Mucosa of descending colon (tissue), 3 donors: ENCODE measurements around the gene CBS. TPM values are rescaled to one million over a fixed set of nuclear protein-coding genes. Genes with fewer than 3 reads are reported as not detected.

Experiments
- ATAC-seq: fragments of 200-7000 bp; cut with Tn5 transposase; one replicate; pipeline ENCODE4 v1.9.1; 2020; ENCODE audit warnings: mild to moderate bottlenecking, moderate library complexity
- DNase-seq, 3 donors: peaks; one replicate each; pipeline ENCODE4 v3.0.0-alpha.2; 2020
- H3K36me3 ChIP-seq: fragments of 200-600 bp; one replicate; pipeline ENCODE4 v1.8.0; 2021; ENCODE audit warnings: low read depth, mild to moderate bottlenecking
- H3K4me1 ChIP-seq: fragments of 200-600 bp; one replicate; pipeline ENCODE4 v1.8.0; 2021; ENCODE audit warnings: low read depth, mild to moderate bottlenecking
- H3K4me3 ChIP-seq: fragments of 200-600 bp; one replicate; pipeline ENCODE4 v1.8.0; 2021; ENCODE audit warnings: mild to moderate bottlenecking
- H3K9me3 ChIP-seq: fragments of 200-600 bp; one replicate; pipeline ENCODE4 v1.8.0; 2021; ENCODE audit warnings: mild to moderate bottlenecking
- CTCF ChIP-seq: fragments of 200-600 bp; IDR thresholded peaks from one replicate; pipeline ENCODE4 v1.8.0; 2022; ENCODE audit warnings: antibody characterized with exemption, mild to moderate bottlenecking
- intact Hi-C, 2 donors: fragments of 100-400 bp; cut with DNase I in 1 of 2; cut with micrococcal nuclease in 1 of 2; formaldehyde crosslinking; loops; one replicate each; pipeline versions ENCODE4 v1.11.0 to v1.11.1; 2022; cut with DNase I, micrococcal nuclease
- total RNA-seq, 3 donors: library from RNA; stranded (reverse); fragmentation: NEBNext Ultra II Directional in 2 of 3; extraction: Animal tissue kit (Norgen Biotek cat#: 25700) in 2 of 3; gene quantifications; one replicate each; pipeline versions ENCODE4 v1.2.1 to v1.2.4, GENCODE V29; 2021 to 2023
- donor health status: DM: no; HTN: no; CAD: no; lungs with moderate emphysema.
- donor health status: DM: no; HTN: no; CAD: no.
- donor health status: DM: no; HTN: yes; CAD: no.

CBS gene
- total RNA-seq, 3 donors from 2014 or later, result 4.5 to 5.8 (median 4.6) TPM

GRCh38 chr21:43024439-43025136 is 51.0 kb downstream of the CBS start:
- ATAC-seq (no peak), DNase-seq (no peak)
- intact Hi-C loops, result no loop called here
- H3K4me3 ChIP-seq, result no peak overlapping the region
- H3K36me3 ChIP-seq, result no peaks in the 10 kb centered on the region
- no peaks in the 10 kb centered on the region for H3K4me1 ChIP-seq
- H3K9me3 ChIP-seq, result no peaks in the 10 kb centered on the region
- no peak for TF ChIP-seq CTCF

- no peaks in the 10 kb centered on the region for H3K36me3 ChIP-seq
- H3K4me1 ChIP-seq, result no peaks in the 10 kb centered on the region
Observed at GRCh38 chr21:43023175-43023574, 52.5 kb downstream of the CBS start.

GRCh38 chr21:43021756-43022600 is 53.7 kb downstream of the CBS start:
- TF ChIP-seq CTCF, result no peak
- intact Hi-C loops, result no loop called here
- no peaks in the 10 kb centered on the region for H3K9me3 ChIP-seq
- no peaks in the 10 kb centered on the region for H3K36me3 ChIP-seq
- H3K4me3 ChIP-seq, result no peak overlapping the region
- no peak for DNase-seq
- H3K4me1 ChIP-seq, result no peaks in the 10 kb centered on the region
- ATAC-seq, result no peak

More at GRCh38 chr21:43023175-43023574, 52.5 kb downstream of the CBS start:
- DNase-seq, result no peak
- H3K9me3 ChIP-seq, result no peaks in the 10 kb centered on the region
- intact Hi-C loops, result no loop called here
- H3K4me3 ChIP-seq, result no peak overlapping the region
- no peak for ATAC-seq
- no peak for TF ChIP-seq CTCF

- no peak for TF ChIP-seq CTCF
- Histone ChIP-seq H3K36me3 (no peaks in the 10 kb centered on the region), H3K4me1 (no peaks in the 10 kb centered on the region), H3K9me3 (no peaks in the 10 kb centered on the region), H3K4me3 (no peak overlapping the region)
- DNase-seq (no peak), ATAC-seq (no peak)
- intact Hi-C loops, result no loop called here
Observed at GRCh38 chr21:43021191-43021590, 54.4 kb downstream of the CBS start.

- ATAC-seq, result no peak
Observed at GRCh38 chr21:43020771-43021170, 54.9 kb downstream of the CBS start.

More at GRCh38 chr21:43020771-43021170, 54.9 kb downstream of the CBS start:
- DNase-seq, result no peak
- no peak overlapping the region for H3K4me3 ChIP-seq
- no peaks in the 10 kb centered on the region for H3K4me1 ChIP-seq
- TF ChIP-seq CTCF, result no peak
- H3K9me3 ChIP-seq, result no peaks in the 10 kb centered on the region
- H3K36me3 ChIP-seq, result no peaks in the 10 kb centered on the region
- intact Hi-C loops, result no loop called here
